MCF 10A (cell line): ENCODE results near the gene LRRK2. TPM values are rescaled to one million over a fixed set of nuclear protein-coding genes. Genes with fewer than 3 reads are reported as not detected.
A peak's percentile ranks its signal among the peaks of the same experiment; 100 is the strongest.

Source experiments
- BruUV-seq: library from RNA; stranded (reverse); fragments of 400-500 nt; replicated peaks from 2 replicates; lab custom pipeline; 2021; lab: Mats Ljungman, UMichigan
- CTCF ChIA-PET: fragments of 300-600 bp; sonication (Branson Sonifier 250); formaldehyde crosslinking; extraction: SDS; loops from one replicate; lab custom pipeline; 2021; ENCODE audit warnings: antibody characterized with exemption, inconsistent platforms; lab: Yijun Ruan, JAX
- POLR2A ChIA-PET: fragments of 300-600, 350-650 bp; sonication (Branson Sonifier 250); formaldehyde crosslinking; extraction: SDS; loops from one replicate; lab custom pipeline; 2020; ENCODE audit warnings: antibody characterized with exemption, inconsistent platforms; lab: Yijun Ruan, JAX
- DNase-seq: peaks from one replicate; pipeline ENCODE4 v3.0.0-alpha.2; 2018; ENCODE audit not compliant: unreplicated experiment
- H3K27ac Mint-ChIP-seq: one replicate; pipeline ENCODE4 v1.8.0; 2022; ENCODE audit warnings: mild to moderate bottlenecking, low read depth, mixed read lengths; ENCODE audit not compliant: unreplicated experiment
- H3K27me3 Mint-ChIP-seq: one replicate; pipeline ENCODE4 v1.8.0; 2022; ENCODE audit warnings: mixed read lengths; ENCODE audit not compliant: insufficient read depth, unreplicated experiment
- H3K36me3 Mint-ChIP-seq: one replicate; pipeline ENCODE4 v1.8.0; 2022; ENCODE audit warnings: mild to moderate bottlenecking, moderate library complexity, mixed read lengths; ENCODE audit not compliant: insufficient read depth, unreplicated experiment
- H3K4me1 Mint-ChIP-seq: one replicate; pipeline ENCODE4 v1.8.0; 2022; ENCODE audit warnings: mixed read lengths; ENCODE audit not compliant: insufficient read depth, unreplicated experiment
- H3K4me3 Mint-ChIP-seq: one replicate; pipeline ENCODE4 v1.8.0; 2022; ENCODE audit warnings: mild to moderate bottlenecking, moderate library complexity, mixed read lengths; ENCODE audit not compliant: unreplicated experiment
- H3K9me3 Mint-ChIP-seq: one replicate; pipeline ENCODE4 v1.8.0; 2022; ENCODE audit warnings: mixed read lengths; ENCODE audit not compliant: unreplicated experiment
- intact Hi-C: fragments of 100-400 bp; cut with micrococcal nuclease; formaldehyde crosslinking; loops from 2 replicates; pipeline ENCODE4 v1.14.1; 2022
- total RNA-seq: library from RNA; stranded (reverse); gene quantifications from 2 replicates; pipeline ENCODE4 v1.2.3, GENCODE V29; 2022
- TF ChIP-seq, protein P1 (sequence below): fragments of 200-600 bp; IDR thresholded peaks from one replicate; pipeline ENCODE4 v1.8.0; 2022; ENCODE audit warnings: antibody characterized with exemption, mild to moderate bottlenecking; ENCODE audit not compliant: unreplicated experiment

LRRK2 gene
- total RNA-seq, 1 experiment from 2014 or later: 4.2 TPM

- H3K27me3 Mint-ChIP-seq: no peaks in the 10 kb centered on the region
- intact Hi-C loops: no loop called here
- POLR2A ChIA-PET: interaction anchor here (1.3 kb wide), 1 partner anchor 40 kb away, joined by 4 read pairs; no protein-coding TSS in a partner anchor
- DNase-seq: peak; percentile 43
- no peak overlapping the region for H3K4me3 Mint-ChIP-seq
- H3K9me3 Mint-ChIP-seq: no peaks in the 10 kb centered on the region
- H3K4me1 Mint-ChIP-seq: no peaks in the 10 kb centered on the region
- BruUV-seq: no TSS peak
- CTCF ChIA-PET: no interaction called here
- no peaks in the 10 kb centered on the region for H3K36me3 Mint-ChIP-seq
- no peak overlapping the region for H3K27ac Mint-ChIP-seq
- TF ChIP-seq, protein P1, sequence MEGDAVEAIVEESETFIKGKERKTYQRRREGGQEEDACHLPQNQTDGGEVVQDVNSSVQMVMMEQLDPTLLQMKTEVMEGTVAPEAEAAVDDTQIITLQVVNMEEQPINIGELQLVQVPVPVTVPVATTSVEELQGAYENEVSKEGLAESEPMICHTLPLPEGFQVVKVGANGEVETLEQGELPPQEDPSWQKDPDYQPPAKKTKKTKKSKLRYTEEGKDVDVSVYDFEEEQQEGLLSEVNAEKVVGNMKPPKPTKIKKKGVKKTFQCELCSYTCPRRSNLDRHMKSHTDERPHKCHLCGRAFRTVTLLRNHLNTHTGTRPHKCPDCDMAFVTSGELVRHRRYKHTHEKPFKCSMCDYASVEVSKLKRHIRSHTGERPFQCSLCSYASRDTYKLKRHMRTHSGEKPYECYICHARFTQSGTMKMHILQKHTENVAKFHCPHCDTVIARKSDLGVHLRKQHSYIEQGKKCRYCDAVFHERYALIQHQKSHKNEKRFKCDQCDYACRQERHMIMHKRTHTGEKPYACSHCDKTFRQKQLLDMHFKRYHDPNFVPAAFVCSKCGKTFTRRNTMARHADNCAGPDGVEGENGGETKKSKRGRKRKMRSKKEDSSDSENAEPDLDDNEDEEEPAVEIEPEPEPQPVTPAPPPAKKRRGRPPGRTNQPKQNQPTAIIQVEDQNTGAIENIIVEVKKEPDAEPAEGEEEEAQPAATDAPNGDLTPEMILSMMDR: no peak
These were observed 26.2 kb upstream of the LRRK2 start for GRCh38 chr12:40198601-40199000.

DNA sequence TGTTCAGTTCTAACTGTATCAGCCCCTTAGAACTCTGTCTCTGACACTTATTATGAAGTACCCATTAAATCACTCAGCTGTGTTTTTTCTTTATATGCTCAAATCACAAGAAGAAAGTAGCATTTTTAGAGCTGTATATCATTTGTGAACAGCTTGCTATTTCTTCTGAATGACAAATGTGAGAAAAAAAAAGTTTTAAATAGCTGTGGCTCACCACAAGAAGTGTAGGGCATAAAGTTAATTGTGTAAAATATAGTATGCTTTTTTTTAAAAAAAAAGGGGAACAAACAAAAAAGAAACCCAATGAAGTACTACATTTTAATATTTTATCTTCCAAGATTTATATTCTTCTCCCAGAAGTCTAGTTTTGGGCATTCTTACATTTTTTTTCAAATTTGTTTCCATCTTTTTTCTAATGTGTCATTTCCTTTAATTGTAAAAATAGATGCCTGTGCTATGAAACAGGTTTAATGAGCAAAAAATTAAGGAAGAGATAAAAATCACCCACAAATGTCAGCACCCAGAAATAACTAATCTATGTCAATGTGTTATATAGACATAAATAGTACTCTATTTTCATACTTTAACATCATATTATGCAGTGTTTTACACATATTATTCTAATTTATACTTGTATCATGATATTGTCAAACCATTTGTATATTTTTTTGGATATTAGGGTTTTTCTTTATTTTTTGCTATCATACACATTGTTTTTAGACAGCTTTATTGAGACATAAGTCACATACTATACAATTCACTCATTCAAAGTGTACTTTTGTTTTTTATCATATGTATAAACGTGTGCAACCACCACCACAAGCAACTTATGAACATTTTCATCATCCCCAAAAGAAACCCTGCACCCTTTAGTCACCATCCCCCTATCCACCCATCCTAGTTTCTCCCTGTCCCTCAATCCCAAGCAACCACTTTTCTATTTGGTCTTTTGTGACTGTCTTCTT is 22.4 kb upstream of the LRRK2 start:
- no peak for DNase-seq
- Mint-ChIP-seq H3K27me3 (no peaks in the 10 kb centered on the region), H3K4me1 (peaks cover 3% of the 10 kb centered on the region), H3K9me3 (no peaks in the 10 kb centered on the region), H3K36me3 (no peaks in the 10 kb centered on the region), H3K4me3 (no peak overlapping the region), H3K27ac (no peak overlapping the region)
- intact Hi-C loops: no loop called here
- CTCF ChIA-PET: interaction anchor here (0.6 to 1.1 kb wide), 2 partner anchors 23 to 26 kb away, joined by 3 read pairs; partner anchors contain the start of gene LRRK2
- POLR2A ChIA-PET: no interaction called here
- no TSS peak for BruUV-seq
- TF ChIP-seq, protein P1: no peak

- no peak overlapping the region for H3K4me3 Mint-ChIP-seq
- TF ChIP-seq, protein P1: no peak
- no TSS peak for BruUV-seq
- POLR2A ChIA-PET: no interaction called here
- CTCF ChIA-PET: no interaction called here
- H3K4me1 Mint-ChIP-seq: peaks cover 8% of the 10 kb centered on the region
- DNase-seq: no peak
- no peak overlapping the region for H3K27ac Mint-ChIP-seq
- H3K9me3 Mint-ChIP-seq: no peaks in the 10 kb centered on the region
- intact Hi-C loops: no loop called here
- H3K27me3 Mint-ChIP-seq: no peaks in the 10 kb centered on the region
- no peaks in the 10 kb centered on the region for H3K36me3 Mint-ChIP-seq
These were observed 21.8 kb upstream of the LRRK2 start for GRCh38 chr12:40203060-40203430.

DNA sequence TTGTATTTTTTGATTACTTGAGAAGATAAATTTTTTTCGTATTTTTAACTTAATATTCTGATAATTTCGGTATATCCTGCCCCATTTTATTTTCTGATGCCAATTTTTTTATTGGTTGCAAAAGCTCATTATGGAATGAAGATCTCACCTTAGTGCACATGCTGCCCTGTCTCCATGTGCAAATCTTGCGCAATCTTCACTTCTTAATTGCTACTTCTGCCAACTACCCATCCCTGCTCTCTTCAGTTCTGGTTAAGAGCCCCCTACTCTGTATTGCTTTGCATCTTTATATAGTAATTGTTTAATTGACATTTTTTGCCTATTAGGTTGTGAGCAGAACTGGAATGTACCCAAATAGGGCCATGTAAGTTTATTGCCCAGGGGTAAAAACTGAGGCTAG is 20.5 kb upstream of the LRRK2 start:
- no peaks in the 10 kb centered on the region for H3K9me3 Mint-ChIP-seq
- no peaks in the 10 kb centered on the region for H3K27me3 Mint-ChIP-seq
- no peak overlapping the region for H3K27ac Mint-ChIP-seq
- no peak overlapping the region for H3K4me3 Mint-ChIP-seq
- intact Hi-C loops: no loop called here
- BruUV-seq: no TSS peak
- ChIA-PET POLR2A (interaction anchor here (1.0 to 2.7 kb wide), 2 partner anchors 12 to 46 kb away, joined by 3 to 12 read pairs; no protein-coding TSS in a partner anchor), CTCF (interaction anchor here (0.7 to 1.1 kb wide), 5 partner anchors 10 to 108 kb away, joined by 3 to 5 read pairs (median 3); no protein-coding TSS in a partner anchor)
- H3K4me1 Mint-ChIP-seq: peaks cover 12% of the 10 kb centered on the region
- no peak for DNase-seq
- no peaks in the 10 kb centered on the region for H3K36me3 Mint-ChIP-seq
- TF ChIP-seq, protein P1: no peak
